ENCODE data around the gene FHL2. TPM values are rescaled to one million over a fixed set of nuclear protein-coding genes. Genes with fewer than 3 reads are reported as not detected.

Gene FHL2
- total RNA-seq, 1 donor from 2014 or later = 13.8 TPM

GRCh38 chr2:105365206-105365605 is 33.6 kb downstream of the FHL2 start:
- intact Hi-C loops (cut with DNase I) = no loop called here
- no peak for DNase-seq
- no peak for TF ChIP-seq CTCF (IDR thresholded peaks at IDR 0.05)
- H3K4me3 ChIP-seq = no peak overlapping the region
- no peaks in the 10 kb centered on the region for H3K27me3 ChIP-seq
- peaks cover 33% of the 10 kb centered on the region for H3K36me3 ChIP-seq
- no peaks in the 10 kb centered on the region for H3K9me3 ChIP-seq
- no peak for ATAC-seq
- no peaks in the 10 kb centered on the region for H3K4me1 ChIP-seq
- no peak overlapping the region for H3K27ac ChIP-seq

- ATAC-seq (no peak), DNase-seq (no peak)
- Histone ChIP-seq H3K4me3 (no peak overlapping the region), H3K27ac (no peak overlapping the region), H3K4me1 (no peaks in the 10 kb centered on the region), H3K27me3 (no peaks in the 10 kb centered on the region), H3K9me3 (no peaks in the 10 kb centered on the region), H3K36me3 (peaks cover 37% of the 10 kb centered on the region)
- intact Hi-C loops (cut with DNase I) = loop anchor here (5.0 kb wide), 1 partner anchor 163 kb away; no protein-coding TSS in a partner anchor
- TF ChIP-seq CTCF (IDR thresholded peaks at IDR 0.05) = no peak
Observed at GRCh38 chr2:105364436-105365139, 34.3 kb downstream of the FHL2 start.

GRCh38 chr2:105362862-105363591 is 35.8 kb downstream of the FHL2 start:
- peaks cover 49% of the 10 kb centered on the region for H3K36me3 ChIP-seq
- no peak for DNase-seq
- H3K27me3 ChIP-seq = no peaks in the 10 kb centered on the region
- H3K4me1 ChIP-seq = no peaks in the 10 kb centered on the region
- H3K4me3 ChIP-seq = no peak overlapping the region
- ATAC-seq = no peak
- H3K9me3 ChIP-seq = no peaks in the 10 kb centered on the region
- no peak for TF ChIP-seq CTCF (IDR thresholded peaks at IDR 0.05)
- intact Hi-C loops (cut with DNase I) = loop anchor here (5.0 kb wide), 1 partner anchor 164 kb away; no protein-coding TSS in a partner anchor
- H3K27ac ChIP-seq = no peak overlapping the region

GRCh38 chr2:105361102-105361889 is 37.6 kb downstream of the FHL2 start:
- ATAC-seq = no peak
- Histone ChIP-seq H3K4me1 (no peaks in the 10 kb centered on the region), H3K9me3 (no peaks in the 10 kb centered on the region), H3K27ac (no peak overlapping the region), H3K27me3 (no peaks in the 10 kb centered on the region), H3K36me3 (peaks cover 61% of the 10 kb centered on the region), H3K4me3 (no peak overlapping the region)
- no peak for DNase-seq
- TF ChIP-seq CTCF (IDR thresholded peaks at IDR 0.05) = no peak
- intact Hi-C loops (cut with DNase I) = loop anchor here (5.0 kb wide), 1 partner anchor 166 kb away; no protein-coding TSS in a partner anchor

- DNase-seq (no peak), ATAC-seq (no peak)
- Histone ChIP-seq H3K36me3 (peaks cover 65% of the 10 kb centered on the region), H3K9me3 (no peaks in the 10 kb centered on the region), H3K4me1 (no peaks in the 10 kb centered on the region), H3K27me3 (no peaks in the 10 kb centered on the region), H3K4me3 (no peak overlapping the region), H3K27ac (no peak overlapping the region)
- TF ChIP-seq CTCF (IDR thresholded peaks at IDR 0.05) = no peak
- intact Hi-C loops (cut with DNase I) = no loop called here
Observed at GRCh38 chr2:105358593-105358992, 40.3 kb downstream of the FHL2 start.

Measured in upper lobe of right lung (tissue), 1 donor.